ENCODE results near the gene KLHDC7A.

GRCh38 chr1:18512883-18513282 is 32.2 kb downstream of the KLHDC7A start:
- TF ChIP-seq CTCF (conservative IDR thresholded peaks at IDR 0.05): no peak
- no peak for TF ChIP-seq EZH2 (IDR thresholded peaks at IDR 0.05; ENCODE audit: low read depth)

Measured in PC-9 (cell line).